Choroid plexus epithelial cell (primary cell): ENCODE results near the gene CACNA1H.

ENCODE experiments used
- DNase-seq: peaks from one replicate; pipeline ENCODE4 v3.0.0-alpha.2; 2010; ENCODE audit warnings: low read depth
- H3K4me3 ChIP-seq: 2 replicates; pipeline ENCODE4 v1.5.1; 2011; ENCODE audit warnings: low read depth, mild to moderate bottlenecking, control low read depth, low read length, moderate library complexity
- TF ChIP-seq, protein P1 (sequence below): conservative IDR thresholded peaks from 2 replicates; pipeline ENCODE4 v1.5.1; 2011; ENCODE audit warnings: low read depth, mild to moderate bottlenecking, control low read depth, inconsistent platforms, low read length, moderate library complexity

CACNA1H gene

DNA sequence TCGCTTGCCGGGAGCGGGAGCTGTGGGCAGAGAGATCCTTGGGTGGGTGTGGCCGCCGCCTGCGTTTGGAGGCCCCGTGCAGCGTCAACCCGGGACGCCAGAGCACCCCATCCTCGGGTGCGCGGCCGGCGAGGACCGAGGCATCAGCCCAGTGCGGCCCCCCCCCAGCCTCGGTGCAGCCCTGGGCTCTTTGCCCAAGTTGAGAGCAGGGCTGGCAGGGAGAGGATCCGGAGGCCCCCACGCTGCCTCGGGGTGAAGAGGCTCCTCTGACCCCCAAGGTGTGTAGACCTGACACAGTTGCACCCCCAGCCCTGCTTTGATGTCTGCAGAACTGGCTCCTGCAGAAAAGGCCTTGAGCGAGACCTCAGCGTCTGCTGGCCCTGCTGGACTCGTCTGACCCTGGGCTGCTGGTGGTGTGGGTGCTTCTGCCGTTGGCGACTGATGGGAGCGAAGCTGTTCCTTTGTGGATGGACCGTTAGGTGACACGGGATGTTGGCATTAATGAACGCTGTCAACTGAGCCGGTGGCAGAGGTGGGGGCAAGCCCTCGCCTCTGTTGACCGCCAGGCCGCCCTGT, 8.0 kb downstream of the CACNA1H start:
- TF ChIP-seq, protein P1, sequence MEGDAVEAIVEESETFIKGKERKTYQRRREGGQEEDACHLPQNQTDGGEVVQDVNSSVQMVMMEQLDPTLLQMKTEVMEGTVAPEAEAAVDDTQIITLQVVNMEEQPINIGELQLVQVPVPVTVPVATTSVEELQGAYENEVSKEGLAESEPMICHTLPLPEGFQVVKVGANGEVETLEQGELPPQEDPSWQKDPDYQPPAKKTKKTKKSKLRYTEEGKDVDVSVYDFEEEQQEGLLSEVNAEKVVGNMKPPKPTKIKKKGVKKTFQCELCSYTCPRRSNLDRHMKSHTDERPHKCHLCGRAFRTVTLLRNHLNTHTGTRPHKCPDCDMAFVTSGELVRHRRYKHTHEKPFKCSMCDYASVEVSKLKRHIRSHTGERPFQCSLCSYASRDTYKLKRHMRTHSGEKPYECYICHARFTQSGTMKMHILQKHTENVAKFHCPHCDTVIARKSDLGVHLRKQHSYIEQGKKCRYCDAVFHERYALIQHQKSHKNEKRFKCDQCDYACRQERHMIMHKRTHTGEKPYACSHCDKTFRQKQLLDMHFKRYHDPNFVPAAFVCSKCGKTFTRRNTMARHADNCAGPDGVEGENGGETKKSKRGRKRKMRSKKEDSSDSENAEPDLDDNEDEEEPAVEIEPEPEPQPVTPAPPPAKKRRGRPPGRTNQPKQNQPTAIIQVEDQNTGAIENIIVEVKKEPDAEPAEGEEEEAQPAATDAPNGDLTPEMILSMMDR, result no peak
- H3K4me3 ChIP-seq, result no peak overlapping the region
- DNase-seq, result no peak

DNA sequence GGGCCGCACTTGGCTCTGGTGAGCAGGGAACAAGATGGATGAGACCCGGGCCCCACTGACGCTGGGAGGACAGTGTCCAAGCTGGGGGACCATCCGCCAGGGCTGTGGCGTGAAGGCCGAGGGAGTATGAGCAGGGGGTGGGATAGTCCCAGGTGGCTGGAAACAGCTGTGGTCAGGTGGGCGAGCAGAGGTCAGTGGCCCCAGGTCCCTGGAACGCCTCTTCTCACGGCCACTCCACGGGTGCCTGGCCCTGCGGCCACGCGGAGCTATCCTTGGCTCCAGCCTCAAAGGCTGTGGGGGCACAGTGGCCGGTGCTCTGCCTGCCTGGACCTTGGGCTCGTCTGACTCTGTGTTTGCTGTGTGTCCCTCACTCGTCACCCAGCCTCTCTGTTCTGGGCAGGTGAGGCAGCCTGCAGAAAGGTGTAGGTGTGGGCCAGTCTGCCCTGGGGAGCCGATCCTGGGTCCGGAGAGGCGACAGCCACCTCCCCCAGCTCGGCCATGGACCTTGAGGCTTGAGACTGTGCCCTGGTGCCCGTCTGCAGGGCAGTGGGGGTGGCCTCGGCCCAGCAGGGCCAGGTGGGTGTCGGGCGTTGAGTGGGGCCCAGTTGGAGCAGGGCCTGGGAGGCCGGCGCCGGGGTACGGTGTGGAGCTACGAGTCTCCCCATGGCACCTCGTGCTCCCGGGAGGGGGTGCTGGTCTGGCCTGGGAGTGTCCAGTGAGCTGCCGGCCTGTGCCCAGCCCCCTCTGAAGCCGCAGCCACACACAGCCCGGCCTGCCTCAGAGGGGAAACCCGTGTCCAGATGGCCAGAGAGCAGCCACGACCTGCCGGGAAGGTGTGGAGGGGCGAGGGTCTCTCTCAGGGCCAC, 10.0 kb downstream of the CACNA1H start:
- H3K4me3 ChIP-seq, result no peak overlapping the region
- DNase-seq, result no peak
- TF ChIP-seq, protein P1, result no peak

DNA sequence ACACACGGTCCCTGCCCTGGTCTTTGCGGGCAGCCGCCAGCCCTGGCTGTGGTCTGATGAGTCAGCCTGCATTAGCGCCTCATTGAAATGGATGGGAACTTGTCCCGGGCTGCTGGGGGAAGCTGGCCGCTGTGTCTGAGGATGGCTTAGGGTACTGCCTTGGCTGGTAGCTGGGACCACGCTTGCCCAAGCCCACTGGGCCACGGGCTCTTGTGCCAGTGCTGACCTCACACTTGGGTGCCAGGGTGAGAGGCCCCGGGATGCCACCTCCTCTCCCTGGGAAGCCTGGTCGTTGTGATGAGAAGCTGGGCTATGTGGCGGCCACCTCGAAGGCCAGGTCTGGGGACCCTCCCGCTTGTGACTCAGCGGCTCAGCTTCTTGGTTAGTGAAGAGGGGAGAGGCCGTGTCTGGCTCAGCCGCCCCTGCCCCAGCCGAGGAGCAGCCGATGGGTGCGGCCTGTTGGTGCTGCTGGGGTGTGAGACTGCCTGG, 10.7 kb downstream of the CACNA1H start:
- no peak overlapping the region for H3K4me3 ChIP-seq
- TF ChIP-seq, protein P1, result no peak
- peak; percentile 24 for DNase-seq

DNA sequence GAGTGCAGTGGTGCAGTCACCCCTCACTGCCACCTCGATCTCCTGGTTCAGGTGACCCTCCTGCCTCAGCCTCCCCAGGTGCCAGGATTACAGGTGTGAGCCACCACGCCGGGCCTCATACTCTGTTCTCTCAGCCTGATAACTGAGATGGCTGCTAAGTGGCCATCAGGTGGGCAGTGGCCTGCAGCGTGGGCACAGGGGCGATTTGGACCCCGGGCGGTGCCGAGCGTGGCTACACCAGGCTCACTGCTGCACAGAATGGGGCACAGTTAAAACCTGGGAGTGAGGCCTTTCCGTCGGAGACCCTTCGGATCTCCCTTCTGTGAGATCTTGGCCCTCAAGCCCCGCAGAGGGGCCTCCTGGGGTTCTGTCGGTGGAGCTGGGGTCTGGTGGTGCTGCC, 11.5 kb downstream of the CACNA1H start:
- H3K4me3 ChIP-seq, result no peak overlapping the region
- TF ChIP-seq, protein P1, result no peak
- no peak for DNase-seq

DNA sequence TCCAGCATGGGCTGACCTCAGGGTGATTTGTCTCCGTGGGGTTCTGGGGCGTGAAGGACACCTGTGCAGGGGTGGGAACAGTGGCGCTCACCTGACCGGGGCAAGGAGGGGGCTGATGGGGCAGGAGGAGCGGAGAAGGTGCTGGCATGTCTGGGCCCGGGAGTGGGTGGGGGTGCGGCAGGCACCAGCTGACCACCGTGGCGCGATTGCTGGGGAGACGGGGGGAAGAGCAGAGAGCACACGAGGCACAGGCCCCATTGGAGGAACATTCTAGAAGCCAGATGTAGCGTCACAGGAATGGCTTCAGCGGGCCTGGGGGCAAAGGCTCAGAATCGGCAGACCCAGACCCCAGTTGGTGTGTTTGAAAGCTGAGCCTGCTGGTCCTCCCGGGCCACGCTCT, 12.1 kb downstream of the CACNA1H start:
- no peak for DNase-seq
- TF ChIP-seq, protein P1, result no peak
- no peak overlapping the region for H3K4me3 ChIP-seq

DNA sequence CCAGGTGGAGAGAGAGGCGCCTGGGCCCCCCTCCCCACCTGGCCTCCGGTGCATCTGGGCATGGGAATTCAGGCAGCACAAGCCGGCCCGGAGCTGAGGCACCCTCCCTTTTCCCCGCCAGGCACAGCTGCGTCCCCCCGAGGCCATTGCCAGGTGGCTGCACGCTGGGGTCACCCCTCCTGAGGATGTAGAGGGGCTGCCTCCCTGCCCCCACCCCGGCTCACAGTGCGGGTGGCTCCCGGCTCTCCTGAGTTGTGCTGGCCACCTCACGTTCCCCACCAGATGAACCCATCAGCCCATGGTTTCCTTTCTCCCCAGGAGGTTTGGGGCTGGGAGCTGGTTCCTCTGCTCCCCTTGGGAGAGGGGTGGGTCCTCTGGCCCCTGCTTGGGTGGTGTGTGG, 12.6 kb downstream of the CACNA1H start:
- no peak for DNase-seq
- TF ChIP-seq, protein P1, result no peak
- no peak overlapping the region for H3K4me3 ChIP-seq
